GM11168 (cell line): Measurements from ENCODE around the gene CLDN22.
"Not testable (repeated sequence)": the region's sequence is repeated elsewhere in the genome, so short reads cannot be mapped to it uniquely, and the experiment has no call there.

Experiments used
- in situ Hi-C: fragments of 300-500 bp; cut with MboI; formaldehyde crosslinking; loops from one replicate; pipeline ENCODE4 v1.12.0; 2022; ENCODE audit warnings: low sequenced_read_pairs; ENCODE audit not compliant: unreplicated experiment

Gene CLDN22

GRCh38 chr4:183324619-183325018, 4.5 kb upstream of the CLDN22 start:
- in situ Hi-C loops = no loop called here

- in situ Hi-C loops = not testable (repeated sequence)
Observed at GRCh38 chr4:183324056-183324455, 4.0 kb upstream of the CLDN22 start.

GRCh38 chr4:183323295-183323694, 3.2 kb upstream of the CLDN22 start:
- in situ Hi-C loops = no loop called here

GRCh38 chr4:183322326-183322725, 2.2 kb upstream of the CLDN22 start, which contains the start of gene CLDN24:
Gene CLDN24, minus strand, starts transcription at chr4:183322426. Its CDS starts 0 bp downstream, at chr4:183322426.
- in situ Hi-C loops = no loop called here

GRCh38 chr4:183321516-183321915, 1.4 kb upstream of the CLDN22 start:
- in situ Hi-C loops = no loop called here

- in situ Hi-C loops = no loop called here
Observed at GRCh38 chr4:183321079-183321478, 1.0 kb upstream of the CLDN22 start.

- in situ Hi-C loops = no loop called here
Observed at GRCh38 chr4:183318656-183319055, 1.4 kb downstream of the CLDN22 start.

GRCh38 chr4:183314806-183315205, 5.3 kb downstream of the CLDN22 start:
- in situ Hi-C loops = no loop called here

- in situ Hi-C loops = no loop called here
Observed at GRCh38 chr4:183314336-183314735, 5.7 kb downstream of the CLDN22 start.

GRCh38 chr4:183312841-183313240, 7.2 kb downstream of the CLDN22 start:
- in situ Hi-C loops = no loop called here

- in situ Hi-C loops = no loop called here
Observed at GRCh38 chr4:183306811-183307210, 13.3 kb downstream of the CLDN22 start.

- in situ Hi-C loops = no loop called here
Observed at GRCh38 chr4:183304538-183304937, 15.5 kb downstream of the CLDN22 start.

- in situ Hi-C loops = no loop called here
Observed at GRCh38 chr4:183304067-183304466, 16.0 kb downstream of the CLDN22 start.

- in situ Hi-C loops = no loop called here
Observed at GRCh38 chr4:183303301-183303700, 16.8 kb downstream of the CLDN22 start.

GRCh38 chr4:183300655-183301054, 19.4 kb downstream of the CLDN22 start:
- in situ Hi-C loops = no loop called here

- in situ Hi-C loops = no loop called here
Observed at GRCh38 chr4:183300070-183300469, 20.0 kb downstream of the CLDN22 start.

GRCh38 chr4:183299464-183299863, 20.6 kb downstream of the CLDN22 start:
- in situ Hi-C loops = no loop called here

- in situ Hi-C loops = no loop called here
Observed at GRCh38 chr4:183297675-183298074, 22.4 kb downstream of the CLDN22 start.

- in situ Hi-C loops = no loop called here
Observed at GRCh38 chr4:183295711-183296110, 24.4 kb downstream of the CLDN22 start.

GRCh38 chr4:183291070-183291469, 29.0 kb downstream of the CLDN22 start:
- in situ Hi-C loops = no loop called here

GRCh38 chr4:183289688-183290087, 30.4 kb downstream of the CLDN22 start:
- in situ Hi-C loops = no loop called here

- in situ Hi-C loops = no loop called here
Observed at GRCh38 chr4:183288955-183289354, 31.1 kb downstream of the CLDN22 start.

- in situ Hi-C loops = no loop called here
Observed at GRCh38 chr4:183287677-183288076, 32.4 kb downstream of the CLDN22 start.
